ENCODE data around the gene UBA7. TPM values are rescaled to one million over a fixed set of nuclear protein-coding genes. Genes with fewer than 3 reads are reported as not detected.

Gene UBA7
- total and polyA plus RNA-seq, 2 experiments from 2014 or later: 16.9 to 35.7 TPM

DNA sequence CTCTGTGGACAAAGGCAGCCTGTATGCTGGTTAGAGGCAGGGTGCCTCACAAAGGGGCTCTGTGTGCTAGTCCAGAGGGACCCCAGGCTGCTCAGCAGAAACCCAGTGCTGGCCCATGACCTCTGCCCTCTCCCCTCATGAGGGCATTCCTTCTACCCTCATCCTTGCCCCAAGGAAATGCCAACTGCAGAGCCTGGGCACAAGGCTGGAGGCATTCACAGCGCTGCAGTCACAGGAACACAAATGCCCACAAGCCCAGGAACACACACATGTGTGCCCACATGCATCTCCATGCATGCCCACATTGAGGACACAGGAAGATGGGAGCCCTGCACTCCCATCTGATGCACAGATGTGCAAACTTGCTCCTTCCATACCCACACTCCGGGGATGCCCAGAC, 6.9 kb downstream of the UBA7 start:
- no peaks in the 10 kb centered on the region for H3K27me3 ChIP-seq (replicated peaks; ENCODE audit: insufficient read depth)
- H3K9me3 ChIP-seq (ENCODE audit: low read depth): no peaks in the 10 kb centered on the region
- H3K79me2 ChIP-seq (ENCODE audit: insufficient read depth): no peaks in the 10 kb centered on the region
- no peak overlapping the region for H3K9ac ChIP-seq
- in situ Hi-C loops (cut with MboI): no loop called here
- H3K4me3 ChIP-seq: no peak overlapping the region
- DNase-seq: no peak
- H3K36me3 ChIP-seq (ENCODE audit: low read depth): no peaks in the 10 kb centered on the region
- no peaks in the 10 kb centered on the region for H3K9me2 ChIP-seq (ENCODE audit: insufficient read depth)
- no peak for TF ChIP-seq EZH2 (IDR thresholded peaks at IDR 0.05; ENCODE audit: insufficient read depth, poor library complexity, severe bottlenecking)
- no peak for TF ChIP-seq EZH2phosphoT487 (IDR thresholded peaks at IDR 0.05; ENCODE audit: insufficient read depth, low read depth)
- no peaks in the 10 kb centered on the region for H3F3A ChIP-seq (ENCODE audit: insufficient read depth)
- 91 to 96% methylated on average over 2 of the region's 2 CpGs for WGBS, 2 experiments (ENCODE audit: low coverage in 1 of 2, low lambda C conversion rate in 2 of 2, missing lambda C conversion rate in 2 of 2)
- H4K20me1 ChIP-seq (ENCODE audit: insufficient read depth): no peaks in the 10 kb centered on the region
- H3K4me2 ChIP-seq (ENCODE audit: unreplicated experiment): no peak overlapping the region
- no peak overlapping the region for H3K27ac ChIP-seq
- H2AFZ ChIP-seq: no peak overlapping the region
- peaks cover 18% of the 10 kb centered on the region for H3K4me1 ChIP-seq (ENCODE audit: insufficient read depth)

DNA sequence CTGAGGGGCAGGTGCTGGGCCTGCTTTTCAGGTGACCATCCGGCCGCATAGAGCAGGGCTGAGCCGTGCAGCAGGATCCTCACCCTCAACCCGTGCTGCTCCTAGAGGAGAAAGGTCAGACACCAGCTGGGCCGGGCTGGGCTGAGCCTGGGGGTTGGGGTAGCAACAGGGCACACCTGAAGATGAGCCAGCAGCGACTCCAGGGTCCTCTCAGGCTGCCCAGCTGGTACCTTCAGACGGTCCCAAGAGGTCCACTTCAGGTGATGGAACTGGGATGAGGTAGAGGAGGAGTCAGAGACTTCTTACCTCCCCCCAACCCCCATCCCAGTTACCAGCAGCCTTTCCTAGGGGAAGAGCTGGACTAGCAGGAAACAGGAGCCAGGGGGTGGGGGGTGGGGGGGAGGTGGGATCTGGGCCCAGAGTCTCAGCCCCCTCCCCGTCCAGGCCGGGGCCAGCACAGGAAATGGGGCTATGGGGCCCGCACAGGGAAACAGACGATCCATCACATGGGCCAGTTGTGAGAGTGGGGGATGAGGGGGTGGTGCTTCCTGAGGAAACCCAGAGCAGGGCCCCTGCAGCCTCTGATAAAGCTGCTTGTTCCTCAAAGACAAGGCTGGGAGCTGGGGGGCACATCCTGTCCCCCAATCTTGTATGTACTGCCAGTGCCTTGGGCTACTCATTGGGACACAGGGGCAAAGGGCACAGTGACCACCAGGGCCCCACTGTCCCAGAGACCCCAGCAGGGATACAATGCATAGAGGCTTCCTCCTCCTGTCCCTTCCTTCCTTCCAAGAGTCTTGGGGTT, 7.7 kb downstream of the UBA7 start:
- H3K79me2 ChIP-seq (ENCODE audit: insufficient read depth): no peaks in the 10 kb centered on the region
- H3F3A ChIP-seq (ENCODE audit: insufficient read depth): no peaks in the 10 kb centered on the region
- 0 out of 2 replicates have a peak overlapping the region, but pooled peaks have one; percentile 28 for H3K9ac ChIP-seq
- no peak overlapping the region for H3K27ac ChIP-seq
- H3K4me1 ChIP-seq (ENCODE audit: insufficient read depth): peaks cover 18% of the 10 kb centered on the region
- H3K36me3 ChIP-seq (ENCODE audit: low read depth): no peaks in the 10 kb centered on the region
- no peak overlapping the region for H3K4me3 ChIP-seq
- no peaks in the 10 kb centered on the region for H4K20me1 ChIP-seq (ENCODE audit: insufficient read depth)
- no peak overlapping the region for H2AFZ ChIP-seq
- no peak for DNase-seq
- no peaks in the 10 kb centered on the region for H3K27me3 ChIP-seq (replicated peaks; ENCODE audit: insufficient read depth)
- TF ChIP-seq EZH2 (IDR thresholded peaks at IDR 0.05; ENCODE audit: insufficient read depth, poor library complexity, severe bottlenecking): no peak
- H3K9me2 ChIP-seq (ENCODE audit: insufficient read depth): no peaks in the 10 kb centered on the region
- 77% methylated on average over 10 to 11 of the region's 11 CpGs for WGBS, 2 experiments (ENCODE audit: low coverage in 1 of 2, low lambda C conversion rate in 2 of 2, missing lambda C conversion rate in 2 of 2)
- no peaks in the 10 kb centered on the region for H3K9me3 ChIP-seq (ENCODE audit: low read depth)
- in situ Hi-C loops (cut with MboI): no loop called here
- peak overlapping the region; percentile 50 for H3K4me2 ChIP-seq (ENCODE audit: unreplicated experiment)

DNA sequence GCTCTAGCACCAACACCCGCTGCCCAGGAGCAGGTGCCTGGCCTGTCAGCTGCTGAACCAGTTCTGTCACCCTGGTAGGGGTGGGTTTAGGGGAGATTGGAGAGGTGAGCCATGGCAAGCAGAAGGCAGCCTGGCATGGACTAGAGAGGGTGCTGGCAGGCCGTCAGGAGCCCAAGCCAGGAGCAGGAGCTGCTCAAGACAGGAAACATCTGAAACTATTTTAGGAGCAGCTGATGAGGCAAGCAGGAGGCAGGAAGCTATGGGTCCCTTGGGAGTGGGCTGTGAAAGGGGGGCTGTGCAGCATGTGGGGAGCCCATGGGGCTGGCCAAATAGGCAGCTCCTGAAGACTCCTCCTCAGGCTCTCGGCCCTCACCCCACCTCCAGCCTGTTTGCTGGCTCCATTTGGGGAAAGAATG, 8.4 kb downstream of the UBA7 start:
- Histone ChIP-seq H4K20me1 (ENCODE audit: insufficient read depth) (no peaks in the 10 kb centered on the region), H3K79me2 (ENCODE audit: insufficient read depth) (no peaks in the 10 kb centered on the region), H3K27ac (no peak overlapping the region), H3K27me3 (replicated peaks; ENCODE audit: insufficient read depth) (no peaks in the 10 kb centered on the region), H3K9ac (0 out of 2 replicates have a peak overlapping the region, but pooled peaks have one; percentile 28), H3K9me3 (ENCODE audit: low read depth) (no peaks in the 10 kb centered on the region), H2AFZ (no peak overlapping the region), H3K4me2 (ENCODE audit: unreplicated experiment) (peak overlapping the region; percentile 50), H3K9me2 (ENCODE audit: insufficient read depth) (no peaks in the 10 kb centered on the region), H3K36me3 (ENCODE audit: low read depth) (no peaks in the 10 kb centered on the region), H3K4me1 (ENCODE audit: insufficient read depth) (peaks cover 18% of the 10 kb centered on the region), H3F3A (ENCODE audit: insufficient read depth) (no peaks in the 10 kb centered on the region), H3K4me3 (no peak overlapping the region)
- peak; percentile 93 for DNase-seq
- 36 to 42% methylated on average over 3 of the region's 3 CpGs for WGBS, 2 experiments (ENCODE audit: low coverage in 1 of 2, low lambda C conversion rate in 2 of 2, missing lambda C conversion rate in 2 of 2)
- in situ Hi-C loops (cut with MboI): no loop called here
- TF ChIP-seq EZH2 (IDR thresholded peaks at IDR 0.05; ENCODE audit: insufficient read depth, poor library complexity, severe bottlenecking): no peak
- no peak for TF ChIP-seq EZH2phosphoT487 (IDR thresholded peaks at IDR 0.05; ENCODE audit: insufficient read depth, low read depth)

DNA sequence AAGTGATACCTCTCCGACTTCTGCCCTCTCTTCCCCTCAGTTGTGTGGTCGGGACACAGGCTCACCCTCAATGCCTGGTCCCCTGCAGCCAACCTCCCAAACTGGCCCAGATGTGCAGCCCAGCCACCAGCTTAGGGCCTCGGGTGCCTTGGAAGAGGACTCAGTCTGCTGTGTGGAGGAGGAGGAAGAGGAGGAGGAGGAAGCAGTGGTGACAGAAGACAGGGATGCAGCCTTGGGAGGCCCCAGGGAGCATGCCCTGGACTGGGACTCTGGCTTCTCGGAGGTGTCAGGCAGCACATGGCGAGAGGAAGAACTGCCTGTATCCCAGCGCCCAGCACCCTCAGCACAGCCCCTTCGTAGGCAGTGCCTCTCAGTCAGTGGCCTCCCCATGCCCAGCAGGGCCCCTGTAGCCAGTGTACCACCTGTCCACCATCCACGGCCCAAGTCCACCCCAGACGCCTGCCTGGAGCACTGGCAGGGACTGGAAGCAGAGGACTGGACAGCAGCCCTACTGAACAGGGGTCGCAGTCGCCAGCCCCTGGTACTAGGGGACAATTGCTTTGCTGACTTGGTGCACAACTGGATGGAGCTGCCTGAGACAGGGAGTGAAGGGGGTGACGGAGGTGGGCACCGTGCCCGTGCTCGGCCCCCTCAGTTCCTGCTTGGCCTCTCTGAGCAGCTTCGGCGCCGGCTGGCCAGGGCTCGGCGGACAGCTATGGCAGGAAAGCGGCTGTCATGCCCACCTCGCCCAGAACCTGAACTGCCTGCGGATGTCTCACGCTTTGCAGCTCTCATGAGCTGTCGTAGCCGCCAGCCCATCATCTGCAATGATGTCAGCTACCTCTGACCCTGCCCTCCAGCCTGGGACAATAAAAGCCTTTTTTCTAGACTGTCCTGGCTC, 9.4 kb downstream of the UBA7 start:
- Histone ChIP-seq H3K79me2 (ENCODE audit: insufficient read depth) (no peaks in the 10 kb centered on the region), H3K4me1 (ENCODE audit: insufficient read depth) (peaks cover 25% of the 10 kb centered on the region), H3K27ac (no peak overlapping the region), H3K9ac (peak overlapping the region; percentile 83), H3K9me3 (ENCODE audit: low read depth) (no peaks in the 10 kb centered on the region), H3F3A (ENCODE audit: insufficient read depth) (0 out of 2 replicates have a peak, but pooled peaks cover 3% of the 10 kb centered on the region), H3K27me3 (replicated peaks; ENCODE audit: insufficient read depth) (no peaks in the 10 kb centered on the region), H3K9me2 (ENCODE audit: insufficient read depth) (no peaks in the 10 kb centered on the region), H3K4me3 (peak overlapping the region; percentile 96), H4K20me1 (ENCODE audit: insufficient read depth) (no peaks in the 10 kb centered on the region), H3K36me3 (ENCODE audit: low read depth) (no peaks in the 10 kb centered on the region), H3K4me2 (ENCODE audit: unreplicated experiment) (peak overlapping the region; percentile 91), H2AFZ (no peak overlapping the region)
- 76 to 77% methylated on average over 24 to 26 of the region's 26 CpGs for WGBS, 2 experiments (ENCODE audit: low coverage in 1 of 2, low lambda C conversion rate in 2 of 2, missing lambda C conversion rate in 2 of 2)
- TF ChIP-seq EZH2phosphoT487 (IDR thresholded peaks at IDR 0.05; ENCODE audit: insufficient read depth, low read depth): no peak
- no peak for TF ChIP-seq EZH2 (IDR thresholded peaks at IDR 0.05; ENCODE audit: insufficient read depth, poor library complexity, severe bottlenecking)
- in situ Hi-C loops (cut with MboI): no loop called here
- DNase-seq: no peak
